Tibial nerve (tissue), 3 donors: ENCODE data around the gene TEAD3.

Experiments used
- POLR2A ChIP-seq, 2 donors: fragments of 450-650 bp; IDR thresholded peaks; one replicate each; pipeline ENCODE4 v1.6.1; 2017; ENCODE audit warnings: antibody characterized with exemption in 2 of 2, mild to moderate bottlenecking in 2 of 2, moderate library complexity in 2 of 2
- TF ChIP-seq, protein P1 (sequence below), 5 experiments: fragments of 200-600 bp in 3 of 5; fragments of 450-650 bp in 2 of 5; sonication (generic) in 3 of 5; IDR thresholded peaks; one replicate each; pipeline ENCODE4 v1.5.1; 2016 to 2019; ENCODE audit warnings: antibody characterized with exemption in 5 of 5, mild to moderate bottlenecking in 3 of 5, moderate library complexity in 2 of 5

DNA sequence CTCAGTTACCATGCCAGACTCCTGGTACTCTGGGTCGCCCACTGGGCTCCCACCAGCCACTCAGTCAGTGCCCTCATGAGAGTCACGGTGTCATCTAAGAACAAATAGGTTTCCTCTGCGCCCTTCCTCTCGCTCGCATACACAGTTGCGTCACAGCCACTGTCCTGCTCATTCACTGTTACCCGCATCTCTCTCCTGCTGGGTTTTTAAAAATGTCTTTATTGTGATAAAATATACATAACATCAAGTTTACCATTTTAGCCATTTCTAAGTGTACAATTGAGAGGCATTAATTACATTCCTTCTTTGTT is 4.0 kb downstream of the TEAD3 start:
- TF ChIP-seq, protein P1, sequence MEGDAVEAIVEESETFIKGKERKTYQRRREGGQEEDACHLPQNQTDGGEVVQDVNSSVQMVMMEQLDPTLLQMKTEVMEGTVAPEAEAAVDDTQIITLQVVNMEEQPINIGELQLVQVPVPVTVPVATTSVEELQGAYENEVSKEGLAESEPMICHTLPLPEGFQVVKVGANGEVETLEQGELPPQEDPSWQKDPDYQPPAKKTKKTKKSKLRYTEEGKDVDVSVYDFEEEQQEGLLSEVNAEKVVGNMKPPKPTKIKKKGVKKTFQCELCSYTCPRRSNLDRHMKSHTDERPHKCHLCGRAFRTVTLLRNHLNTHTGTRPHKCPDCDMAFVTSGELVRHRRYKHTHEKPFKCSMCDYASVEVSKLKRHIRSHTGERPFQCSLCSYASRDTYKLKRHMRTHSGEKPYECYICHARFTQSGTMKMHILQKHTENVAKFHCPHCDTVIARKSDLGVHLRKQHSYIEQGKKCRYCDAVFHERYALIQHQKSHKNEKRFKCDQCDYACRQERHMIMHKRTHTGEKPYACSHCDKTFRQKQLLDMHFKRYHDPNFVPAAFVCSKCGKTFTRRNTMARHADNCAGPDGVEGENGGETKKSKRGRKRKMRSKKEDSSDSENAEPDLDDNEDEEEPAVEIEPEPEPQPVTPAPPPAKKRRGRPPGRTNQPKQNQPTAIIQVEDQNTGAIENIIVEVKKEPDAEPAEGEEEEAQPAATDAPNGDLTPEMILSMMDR (IDR thresholded peaks at IDR 0.05): no peak
- no peak for TF ChIP-seq POLR2A (IDR thresholded peaks at IDR 0.05)
